K562 (cell line): ENCODE data around the gene POMC. TPM values are rescaled to one million over a fixed set of nuclear protein-coding genes. Genes with fewer than 3 reads are reported as not detected.
A peak's percentile ranks its signal among the peaks of the same experiment; 100 is the strongest.

ENCODE experiments used
- CBX5 ChIP-seq: IDR thresholded peaks from 2 replicates; pipeline ENCODE4 v1.6.1; 2014; ENCODE audit warnings: low read depth, borderline replicate concordance
- E2F1 ChIP-seq: sonication (generic); formaldehyde crosslinking; IDR thresholded peaks from 2 replicates; pipeline ENCODE4 v1.8.1; 2023; ENCODE audit warnings: mild to moderate bottlenecking, missing genetic modification reagents, moderate library complexity
- ELF4 ChIP-seq: fragments of 450-650 bp; formaldehyde crosslinking; IDR thresholded peaks from 2 replicates; pipeline ENCODE4 v1.4.0; 2022; ENCODE audit warnings: missing genetic modification characterization
- GABPA ChIP-seq: fragments of 200-800 bp; sonication (Bioruptor generic); conservative IDR thresholded peaks from 2 replicates; pipeline ENCODE4 v1.6.1; 2016; ENCODE audit warnings: low read depth, missing genetic modification characterization, missing compliant biosample characterization
- HDAC3 ChIP-seq: fragments of 450-650 bp; IDR thresholded peaks from 2 replicates; pipeline ENCODE4 v1.6.1; 2018; ENCODE audit warnings: borderline replicate concordance, mild to moderate bottlenecking, moderate library complexity; ENCODE audit not compliant: partially characterized antibody
- KAT2B ChIP-seq: IDR thresholded peaks from one replicate; pipeline ENCODE4 v1.6.1; 2012; ENCODE audit warnings: low read depth, mild to moderate bottlenecking, control low read depth, inconsistent platforms, low read length, moderate library complexity
- KHSRP ChIP-seq: fragments of 450-650 bp; IDR thresholded peaks from 2 replicates; pipeline ENCODE4 v1.6.1; 2017
- MTA3 ChIP-seq: fragments of 450-650 bp; formaldehyde crosslinking; IDR thresholded peaks from 2 replicates; pipeline ENCODE4 v1.6.1; 2017; ENCODE audit warnings: mild to moderate bottlenecking, borderline replicate concordance
- NRF1 ChIP-seq, 2 experiments: fragments of 450-650 bp; IDR thresholded peaks in 1 of 2; conservative IDR thresholded peaks in 1 of 2; 2 replicates each; pipeline ENCODE4 v1.6.1; 2014; ENCODE audit warnings: mild to moderate bottlenecking in 2 of 2
- PBX2 ChIP-seq, 2 experiments: IDR thresholded peaks in 1 of 2; conservative IDR thresholded peaks in 1 of 2; 2 replicates each; pipeline ENCODE4 v1.6.1; 2016; ENCODE audit warnings: low read depth in 2 of 2, mild to moderate bottlenecking in 1 of 2, missing compliant biosample characterization in 1 of 2, missing genetic modification characterization in 1 of 2, moderate library complexity in 1 of 2
- PHF8 ChIP-seq: fragments of 200-600 bp; sonication (generic); IDR thresholded peaks from 2 replicates; pipeline ENCODE4 v1.6.1; 2012; ENCODE audit warnings: mixed run types, mild to moderate bottlenecking, inconsistent platforms, low read length, moderate library complexity, borderline replicate concordance
- RBM34 ChIP-seq: fragments of 200-400 bp; formaldehyde crosslinking; IDR thresholded peaks from 2 replicates; pipeline ENCODE4 v1.6.1; 2018; ENCODE audit warnings: low read length, borderline replicate concordance; ENCODE audit not compliant: insufficient read depth
- SIRT6 ChIP-seq: IDR thresholded peaks from one replicate; pipeline ENCODE4 v1.6.1; 2012; ENCODE audit warnings: low read depth, mild to moderate bottlenecking, control low read depth, inconsistent platforms, low read length, moderate library complexity
- TEAD1 ChIP-seq, 2 experiments: fragments of 450-650 bp in 1 of 2; sonication (generic) in 1 of 2; formaldehyde crosslinking; IDR thresholded peaks; 2 replicates each; pipeline versions ENCODE4 v1.4.0 to v1.8.0; 2020 to 2022; ENCODE audit warnings: mild to moderate bottlenecking in 2 of 2, missing genetic modification reagents in 1 of 2
- TFAP4 ChIP-seq: sonication (generic); formaldehyde crosslinking; IDR thresholded peaks from 2 replicates; pipeline ENCODE4 v1.8.0; 2022; ENCODE audit warnings: missing genetic modification reagents, mild to moderate bottlenecking, moderate library complexity, borderline replicate concordance
- ZBTB2 ChIP-seq: fragments of 450-650 bp; IDR thresholded peaks from 2 replicates; pipeline ENCODE4 v1.6.1; 2016; ENCODE audit warnings: antibody characterized with exemption
- ZKSCAN1 ChIP-seq: fragments of 150-350 bp; IDR thresholded peaks from 2 replicates; pipeline ENCODE4 v1.6.1; 2016; ENCODE audit warnings: low read depth, low read length
- ZNF445 ChIP-seq: fragments of 250-450 bp; sonication (Bioruptor Pico); IDR thresholded peaks from 2 replicates; pipeline ENCODE4 v1.4.0; 2020; ENCODE audit warnings: low read depth, mild to moderate bottlenecking, moderate library complexity
- ZNF512 ChIP-seq: IDR thresholded peaks from 2 replicates; pipeline ENCODE4 v1.6.1; 2016; ENCODE audit warnings: missing genetic modification characterization, missing compliant biosample characterization
- ZNF551 ChIP-seq: fragments of 250-450 bp; sonication (Bioruptor Pico); IDR thresholded peaks from 2 replicates; pipeline ENCODE4 v1.5.0; 2021; ENCODE audit warnings: mild to moderate bottlenecking, moderate library complexity
- polyA plus RNA-seq, 8 experiments: library from polyadenylated mRNA; depleted of rRNA in 4 of 8; stranded (reverse) in 5 of 8; unstranded in 3 of 8; fragments of >200 nt; fragmentation: Nextera tagmentation in 2 of 8; fragmentation: Illumina TruSeq in 1 of 8; extraction: Ambion mirVana in 2 of 8; extraction: Trizol in 1 of 8; gene quantifications; 2 replicates each; pipeline versions ENCODE4 v1.2.1 to v1.2.3, GENCODE V29; 2011 to 2014; ENCODE audit warnings: inconsistent platforms in 1 of 8, missing spikeins in 1 of 8
- total RNA-seq, 7 experiments: library from RNA; depleted of rRNA in 6 of 7; stranded (reverse); fragments of >200 nt in 6 of 7; fragmentation: Illumina TruSeq in 2 of 7; extraction: Trizol in 2 of 7; gene quantifications; 2 replicates each; pipeline versions ENCODE4 v1.2.1 to v1.2.3, GENCODE V29; 2011 to 2021; ENCODE audit warnings: low replicate concordance in 1 of 7

POMC gene
- total and polyA plus RNA-seq, 9 of the 15 experiments (the other 6 are each of a cell fraction or from before 2014, with no cell fraction given): not detected

- no peak for TF ChIP-seq E2F1 (CRISPR knock-in tag)
- no peak for TF ChIP-seq TEAD1 (CRISPR knock-in tag; IDR thresholded peaks at IDR 0.05)
- TF ChIP-seq TFAP4: no peak
- TF ChIP-seq KAT2B: no peak
- no peak for TF ChIP-seq KHSRP
- TF ChIP-seq CBX5: no peak
- no peak for TF ChIP-seq SIRT6
- no peak for TF ChIP-seq ZNF445 (CRISPR knock-in tag)
- no peak for TF ChIP-seq ZKSCAN1
- no peak for TF ChIP-seq GABPA (tag)
- TF ChIP-seq ELF4: 0 out of 2 replicates have a peak, but pooled peaks have one; percentile 12
- TF ChIP-seq NRF1 (conservative IDR thresholded peaks at IDR 0.05 in 1 of 2, IDR thresholded peaks at IDR 0.05 in 1 of 2): no peak
- TF ChIP-seq ZBTB2: no peak
- TF ChIP-seq PBX2 (CRISPR knock-in tag; IDR thresholded peaks at IDR 0.05; ENCODE audit: low read depth): no peak
- TF ChIP-seq PBX2 (tag; conservative IDR thresholded peaks at IDR 0.05; ENCODE audit: low read depth): no peak
- 0 out of 2 replicates have a peak, but pooled peaks have one; percentile 41 for TF ChIP-seq ZNF512 (tag)
- TF ChIP-seq MTA3: no peak
- TF ChIP-seq PHF8: no peak
- TF ChIP-seq HDAC3: no peak
- no peak for TF ChIP-seq RBM34
- TF ChIP-seq ZNF551 (CRISPR knock-in tag): no peak
Observed at GRCh38 chr2:25174192-25174861, 5.9 kb upstream of the POMC start (continued).
